ENCODE data around the gene KIRREL3. TPM values are rescaled to one million over a fixed set of nuclear protein-coding genes. Genes with fewer than 3 reads are reported as not detected.

KIRREL3 gene
- total and polyA plus RNA-seq, 2 of the 4 experiments (the other 2 are of a cell fraction): 10.9 to 15.9 TPM

- WGBS, 2 experiments (ENCODE audit: extremely low coverage in 2 of 2, insufficient read length in 1 of 2): no CpG with 5 or more reads among the region's 8 CpGs
- H3K9me3 ChIP-seq (ENCODE audit: control insufficient read depth, insufficient read depth, low read length): 0 out of 2 replicates have a peak, but pooled peaks cover 2% of the 10 kb centered on the region
- dilution Hi-C loops (cut with HindIII; ENCODE audit: low sequenced_read_pairs, unreplicated experiment): no loop called here
- no peak for TF ChIP-seq POLR2A (IDR thresholded peaks at IDR 0.05; ENCODE audit: low read depth, low read length)
- H3K27me3 ChIP-seq (ENCODE audit: control insufficient read depth, insufficient read depth, low read length): no peaks in the 10 kb centered on the region
- no peak overlapping the region for H2AFZ ChIP-seq (replicated peaks; ENCODE audit: low read length, poor library complexity)
- no peaks in the 10 kb centered on the region for H4K20me1 ChIP-seq (ENCODE audit: insufficient read depth, low read length)
- no peak overlapping the region for H4K8ac ChIP-seq (ENCODE audit: low read depth in 2 of 2, low read length in 2 of 2)
- DNase-seq: no peak
- in situ Hi-C loops (cut with MboI; ENCODE audit: low sequenced_read_pairs): no loop called here
- no peak overlapping the region for H2AK5ac ChIP-seq (ENCODE audit: low read depth, low read length)
- BruUV-seq (replicated peaks): no TSS peak
- no peak overlapping the region for H3K18ac ChIP-seq (ENCODE audit: low read depth, low read length)
- H2BK120ac ChIP-seq (ENCODE audit: low read depth, low read length): no peak overlapping the region
- no peak overlapping the region for H3K4ac ChIP-seq (ENCODE audit: low read depth, low read length)
- no peak for ATAC-seq (ENCODE audit: low read depth)
- ChIA-PET POLR2A (ENCODE audit: unreplicated experiment) (no interaction called here), CTCF (no interaction called here)
- no peak overlapping the region for H3K56ac ChIP-seq (ENCODE audit: extremely low read depth, insufficient read depth, low read length)
- no peak overlapping the region for H3K4me3 ChIP-seq (ENCODE audit: insufficient read depth, low read depth, low read length)
- H2AK9ac ChIP-seq (replicated peaks; ENCODE audit: low read depth, low read length, poor library complexity): no peak overlapping the region
- no peak overlapping the region for H4K91ac ChIP-seq (ENCODE audit: insufficient read depth, low read depth, low read length)
- H3K23ac ChIP-seq (ENCODE audit: low read depth, low read length): no peak overlapping the region
- H3K27ac ChIP-seq (ENCODE audit: insufficient read depth, low read length): no peak overlapping the region
- H3K79me1 ChIP-seq (ENCODE audit: low read depth in 1 of 2, low read length in 2 of 2): peaks cover 0 to 3% of the 10 kb centered on the region in 2 experiments; a peak in 2 of 4 replicates
- H3K14ac ChIP-seq (replicated peaks; ENCODE audit: low read depth, low read length): no peak overlapping the region
- H2BK15ac ChIP-seq (ENCODE audit: low read depth, low read length): no peak overlapping the region
- peaks cover 2% of the 10 kb centered on the region; the same call in 1 of the 2 replicates for H3K4me1 ChIP-seq (ENCODE audit: control insufficient read depth, insufficient read depth, low read length)
- H4K5ac ChIP-seq (ENCODE audit: low read depth, low read length): no peak overlapping the region
- H3K9ac ChIP-seq (ENCODE audit: low read depth, low read length): no peak overlapping the region
- no peak overlapping the region for H3K4me2 ChIP-seq (ENCODE audit: low read depth, low read length)
- no peaks in the 10 kb centered on the region for H3K36me3 ChIP-seq (ENCODE audit: control insufficient read depth, insufficient read depth, low read length)
- intact Hi-C loops (cut with micrococcal nuclease): no loop called here
- no peak overlapping the region for H2BK5ac ChIP-seq (ENCODE audit: low read depth, low read length, poor library complexity, severe bottlenecking)
- no peaks in the 10 kb centered on the region; the same call in 1 of the 2 replicates for H3K9me1 ChIP-seq (ENCODE audit: insufficient read depth, low read length)
- H2BK20ac ChIP-seq (ENCODE audit: low read depth, low read length): no peak overlapping the region
Observed at GRCh38 chr11:126696982-126697381, 303.6 kb downstream of the KIRREL3 start.

Data from IMR-90 (cell line).